Measurements from ENCODE around the gene TTC12. TPM values are rescaled to one million over a fixed set of nuclear protein-coding genes. Genes with fewer than 3 reads are reported as not detected.

TTC12 gene
- total and polyA plus RNA-seq, 10 of the 15 experiments (the other 5 are each of a cell fraction or from before 2014, with no cell fraction given): 3.7 to 14.0 (median 8.1) TPM

- TF ChIP-seq ZNF687 (IDR thresholded peaks at IDR 0.05) (no peak), IRF4 (IDR thresholded peaks at IDR 0.05; ENCODE audit: low read depth, low read length) (no peak), ATF2 (IDR thresholded peaks at IDR 0.05; ENCODE audit: low read length) (peak; percentile 60), KDM1A (IDR thresholded peaks at IDR 0.05; ENCODE audit: borderline replicate concordance) (no peak), ETV6 (conservative IDR thresholded peaks at IDR 0.05 in 1 of 2, IDR thresholded peaks at IDR 0.05 in 1 of 2; ENCODE audit: borderline replicate concordance in 1 of 2, low read depth in 1 of 2) (no peak), RELB (IDR thresholded peaks at IDR 0.05; ENCODE audit: low read depth) (no peak), SRF (IDR thresholded peaks at IDR 0.05; ENCODE audit: low read depth in 2 of 2, low read length in 2 of 2) (no peak), E2F8 (IDR thresholded peaks at IDR 0.05; ENCODE audit: low read depth, partially characterized antibody) (no peak), RCOR1 (conservative IDR thresholded peaks at IDR 0.05; ENCODE audit: low read depth, low read length) (no peak), TCF3 (IDR thresholded peaks at IDR 0.05; ENCODE audit: borderline replicate concordance, insufficient read depth, low read depth, low read length) (0 out of 2 replicates have a peak, but pooled peaks have one; percentile 15), MLLT1 (IDR thresholded peaks at IDR 0.05) (no peak), RAD21 (IDR thresholded peaks at IDR 0.05; ENCODE audit: insufficient read depth, low read depth, low read length) (no peak), SUZ12 (IDR thresholded peaks at IDR 0.05; ENCODE audit: unreplicated experiment) (no peak), BCLAF1 (IDR thresholded peaks at IDR 0.05) (no peak), NFIC (IDR thresholded peaks at IDR 0.05; ENCODE audit: low read depth, low read length) (no peak)
These were observed 15.3 kb downstream of the TTC12 start (continued) for GRCh38 chr11:113329725-113330124.
